ENCODE data around the gene BAZ2B. TPM values are rescaled to one million over a fixed set of nuclear protein-coding genes. Genes with fewer than 3 reads are reported as not detected.
A peak's percentile ranks its signal among the peaks of the same experiment; 100 is the strongest.

Gene BAZ2B
- total RNA-seq, 1 donor from 2014 or later: 37.8 TPM

DNA sequence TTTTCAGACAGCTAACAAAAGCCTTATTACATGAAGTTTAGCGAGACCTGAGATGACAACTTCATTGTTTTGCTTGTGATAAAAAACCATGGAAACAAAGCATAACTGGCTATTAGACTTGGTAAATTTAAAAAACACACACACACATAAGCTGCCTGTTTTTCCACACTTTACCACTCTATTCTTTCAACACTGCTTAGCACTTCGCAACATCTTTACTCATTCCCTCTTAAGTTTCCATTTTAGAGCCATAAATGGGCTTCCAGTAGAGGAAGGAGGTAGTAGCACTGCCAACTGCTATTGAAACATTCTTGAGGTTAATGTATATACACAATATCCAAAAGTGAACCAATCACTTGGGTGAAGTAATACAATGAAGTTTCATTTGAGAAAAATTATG lies 54.1 kb downstream of the BAZ2B start:
- TF ChIP-seq, protein P1, sequence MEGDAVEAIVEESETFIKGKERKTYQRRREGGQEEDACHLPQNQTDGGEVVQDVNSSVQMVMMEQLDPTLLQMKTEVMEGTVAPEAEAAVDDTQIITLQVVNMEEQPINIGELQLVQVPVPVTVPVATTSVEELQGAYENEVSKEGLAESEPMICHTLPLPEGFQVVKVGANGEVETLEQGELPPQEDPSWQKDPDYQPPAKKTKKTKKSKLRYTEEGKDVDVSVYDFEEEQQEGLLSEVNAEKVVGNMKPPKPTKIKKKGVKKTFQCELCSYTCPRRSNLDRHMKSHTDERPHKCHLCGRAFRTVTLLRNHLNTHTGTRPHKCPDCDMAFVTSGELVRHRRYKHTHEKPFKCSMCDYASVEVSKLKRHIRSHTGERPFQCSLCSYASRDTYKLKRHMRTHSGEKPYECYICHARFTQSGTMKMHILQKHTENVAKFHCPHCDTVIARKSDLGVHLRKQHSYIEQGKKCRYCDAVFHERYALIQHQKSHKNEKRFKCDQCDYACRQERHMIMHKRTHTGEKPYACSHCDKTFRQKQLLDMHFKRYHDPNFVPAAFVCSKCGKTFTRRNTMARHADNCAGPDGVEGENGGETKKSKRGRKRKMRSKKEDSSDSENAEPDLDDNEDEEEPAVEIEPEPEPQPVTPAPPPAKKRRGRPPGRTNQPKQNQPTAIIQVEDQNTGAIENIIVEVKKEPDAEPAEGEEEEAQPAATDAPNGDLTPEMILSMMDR (IDR thresholded peaks at IDR 0.05): no peak
- H3K4me3 Mint-ChIP-seq (ENCODE audit: unreplicated experiment): no peak overlapping the region
- DNase-seq (ENCODE audit: low spot score): no peak
- H3K9me3 Mint-ChIP-seq (ENCODE audit: low read depth): no peaks in the 10 kb centered on the region
- H3K36me3 Mint-ChIP-seq (ENCODE audit: low read depth): peaks cover 7% of the 10 kb centered on the region
- H3K27me3 Mint-ChIP-seq (ENCODE audit: low read depth): no peaks in the 10 kb centered on the region
- peaks cover 31% of the 10 kb centered on the region for H3K4me1 Mint-ChIP-seq (ENCODE audit: low read depth)
- H3K27ac Mint-ChIP-seq (ENCODE audit: unreplicated experiment): no peak overlapping the region

DNA sequence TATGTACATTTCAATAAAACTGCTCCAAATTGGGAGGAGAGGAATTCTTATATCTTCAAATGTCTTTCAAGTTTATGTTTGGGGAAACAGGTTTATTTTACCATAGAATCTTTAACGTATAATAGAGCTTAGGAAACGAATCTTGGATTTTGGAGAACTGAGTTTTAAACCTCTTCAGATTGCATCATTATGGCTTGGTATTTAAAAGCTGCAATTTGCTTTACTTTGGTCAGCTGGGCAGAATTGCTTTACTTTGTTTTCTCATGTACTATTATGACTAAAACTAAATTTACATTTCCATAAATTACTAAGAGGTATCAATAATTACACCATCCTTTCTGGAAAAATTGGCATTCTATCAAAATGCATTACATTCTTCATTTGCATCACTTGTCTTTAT lies 54.6 kb downstream of the BAZ2B start:
- H3K27ac Mint-ChIP-seq (ENCODE audit: unreplicated experiment): no peak overlapping the region

DNA sequence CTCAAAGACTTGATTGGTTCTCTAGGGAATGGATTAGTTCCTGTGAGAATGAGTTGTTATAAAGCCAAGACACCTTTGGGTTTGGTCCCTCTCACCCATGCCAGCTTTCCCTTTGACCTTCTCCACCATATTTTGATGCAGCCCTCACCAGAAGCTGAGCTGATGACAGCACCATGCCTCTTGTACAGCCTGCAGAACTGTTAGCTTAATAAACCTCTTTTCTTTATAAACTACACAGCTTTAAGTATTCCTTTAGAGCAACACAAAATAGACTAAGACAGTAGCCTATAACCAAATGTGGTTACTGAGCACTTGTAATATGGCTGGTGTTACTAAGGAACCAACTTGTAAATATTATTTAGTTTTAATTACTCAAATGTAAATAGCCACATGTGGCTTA lies 55.1 kb downstream of the BAZ2B start:
- Mint-ChIP-seq H3K9me3 (ENCODE audit: low read depth) (no peaks in the 10 kb centered on the region), H3K36me3 (ENCODE audit: low read depth) (peaks cover 7% of the 10 kb centered on the region), H3K4me1 (ENCODE audit: low read depth) (peaks cover 31% of the 10 kb centered on the region), H3K4me3 (ENCODE audit: unreplicated experiment) (no peak overlapping the region), H3K27ac (ENCODE audit: unreplicated experiment) (no peak overlapping the region), H3K27me3 (ENCODE audit: low read depth) (no peaks in the 10 kb centered on the region)
- DNase-seq (ENCODE audit: low spot score): no peak
- TF ChIP-seq, protein P1 (IDR thresholded peaks at IDR 0.05): no peak

More for the DNA sequence above, 54.6 kb downstream of the BAZ2B start:
- no peaks in the 10 kb centered on the region for H3K9me3 Mint-ChIP-seq (ENCODE audit: low read depth)
- peaks cover 7% of the 10 kb centered on the region for H3K36me3 Mint-ChIP-seq (ENCODE audit: low read depth)
- TF ChIP-seq, protein P1 (IDR thresholded peaks at IDR 0.05): no peak
- no peak for DNase-seq (ENCODE audit: low spot score)
- H3K4me3 Mint-ChIP-seq (ENCODE audit: unreplicated experiment): no peak overlapping the region
- H3K4me1 Mint-ChIP-seq (ENCODE audit: low read depth): peaks cover 31% of the 10 kb centered on the region
- no peaks in the 10 kb centered on the region for H3K27me3 Mint-ChIP-seq (ENCODE audit: low read depth)

DNA sequence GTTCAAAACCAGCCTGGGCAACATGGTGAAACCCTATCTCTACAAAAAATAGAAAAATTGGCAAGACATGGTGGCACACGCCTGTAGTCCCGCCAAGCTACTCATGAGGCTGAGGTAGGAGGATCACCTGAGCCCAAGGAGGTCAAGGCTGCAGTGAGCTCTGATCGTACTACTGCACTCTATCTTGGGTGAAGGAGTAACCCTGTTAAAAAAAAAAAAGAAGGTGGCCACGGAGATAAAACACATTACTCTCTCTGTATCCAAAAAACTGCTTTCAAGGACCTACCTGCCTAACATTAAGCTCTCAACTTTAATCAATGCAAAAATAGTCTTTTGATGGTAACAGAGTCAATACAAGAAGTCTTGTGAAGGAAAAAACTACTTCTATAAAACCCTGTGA lies 57.3 kb downstream of the BAZ2B start:
- Mint-ChIP-seq H3K27me3 (ENCODE audit: low read depth) (no peaks in the 10 kb centered on the region), H3K4me1 (ENCODE audit: low read depth) (peaks cover 25% of the 10 kb centered on the region), H3K4me3 (ENCODE audit: unreplicated experiment) (no peak overlapping the region), H3K36me3 (ENCODE audit: low read depth) (peaks cover 3% of the 10 kb centered on the region), H3K9me3 (ENCODE audit: low read depth) (no peaks in the 10 kb centered on the region), H3K27ac (ENCODE audit: unreplicated experiment) (no peak overlapping the region)
- no peak for DNase-seq (ENCODE audit: low spot score)
- TF ChIP-seq, protein P1 (IDR thresholded peaks at IDR 0.05): no peak

DNA sequence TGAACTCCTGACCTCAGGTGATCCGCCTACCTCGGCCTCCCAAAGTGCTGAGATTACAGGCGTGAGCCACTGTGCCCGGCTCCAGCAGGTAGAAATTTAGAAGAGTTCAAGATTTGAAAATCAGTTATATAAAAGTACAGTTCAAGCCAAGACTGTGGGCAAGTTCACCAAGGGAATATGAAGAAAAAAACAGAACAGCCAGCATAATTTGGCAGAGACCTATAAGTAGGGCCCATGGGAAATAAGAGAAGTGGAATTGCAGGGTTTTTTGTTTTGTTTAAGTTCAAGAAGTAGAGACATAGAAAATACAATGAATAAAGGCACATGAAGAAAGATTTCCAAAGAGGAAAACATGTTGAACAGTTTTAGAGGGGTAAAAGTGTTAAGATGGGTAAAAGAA lies 57.9 kb downstream of the BAZ2B start:
- TF ChIP-seq, protein P1 (IDR thresholded peaks at IDR 0.05): no peak
- H3K4me1 Mint-ChIP-seq (ENCODE audit: low read depth): peaks cover 23% of the 10 kb centered on the region

More for the DNA sequence above, 57.9 kb downstream of the BAZ2B start:
- H3K4me3 Mint-ChIP-seq (ENCODE audit: unreplicated experiment): no peak overlapping the region
- no peak for DNase-seq (ENCODE audit: low spot score)
- H3K27me3 Mint-ChIP-seq (ENCODE audit: low read depth): no peaks in the 10 kb centered on the region
- no peaks in the 10 kb centered on the region for H3K9me3 Mint-ChIP-seq (ENCODE audit: low read depth)
- H3K27ac Mint-ChIP-seq (ENCODE audit: unreplicated experiment): peak overlapping the region; percentile 61
- H3K36me3 Mint-ChIP-seq (ENCODE audit: low read depth): peaks cover 3% of the 10 kb centered on the region
